Measurements from ENCODE around the gene SUGCT. TPM values are rescaled to one million over a fixed set of nuclear protein-coding genes. Genes with fewer than 3 reads are reported as not detected.

SUGCT gene
- total and polyA plus RNA-seq, 9 of the 15 experiments (the other 6 are each of a cell fraction or from before 2014, with no cell fraction given): 0.58 to 2.5 (median 1.4) TPM

GRCh38 chr7:40876601-40877000 is 741.8 kb downstream of the SUGCT start (continued):
- TF ChIP-seq ZNF431 (CRISPR knock-in tag; IDR thresholded peaks at IDR 0.05) (no peak), GMEB1 (CRISPR knock-in tag; IDR thresholded peaks at IDR 0.05) (no peak), RBM15 (IDR thresholded peaks at IDR 0.05; ENCODE audit: insufficient read depth, low read length) (no peak), SPI1 (IDR thresholded peaks at IDR 0.05; ENCODE audit: borderline replicate concordance, low read depth, low read length) (no peak), ATF2 (CRISPR knock-in tag; IDR thresholded peaks at IDR 0.05) (no peak), LCOR (CRISPR knock-in tag; IDR thresholded peaks at IDR 0.05) (no peak), NFE2L1 (tag; IDR thresholded peaks at IDR 0.05; ENCODE audit: borderline replicate concordance, low read depth) (no peak), XRCC3 (IDR thresholded peaks at IDR 0.05) (no peak), NCOR1 (IDR thresholded peaks at IDR 0.05) (no peak)
- TF ChIP-seq, protein P1, sequence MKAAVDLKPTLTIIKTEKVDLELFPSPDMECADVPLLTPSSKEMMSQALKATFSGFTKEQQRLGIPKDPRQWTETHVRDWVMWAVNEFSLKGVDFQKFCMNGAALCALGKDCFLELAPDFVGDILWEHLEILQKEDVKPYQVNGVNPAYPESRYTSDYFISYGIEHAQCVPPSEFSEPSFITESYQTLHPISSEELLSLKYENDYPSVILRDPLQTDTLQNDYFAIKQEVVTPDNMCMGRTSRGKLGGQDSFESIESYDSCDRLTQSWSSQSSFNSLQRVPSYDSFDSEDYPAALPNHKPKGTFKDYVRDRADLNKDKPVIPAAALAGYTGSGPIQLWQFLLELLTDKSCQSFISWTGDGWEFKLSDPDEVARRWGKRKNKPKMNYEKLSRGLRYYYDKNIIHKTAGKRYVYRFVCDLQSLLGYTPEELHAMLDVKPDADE (conservative IDR thresholded peaks at IDR 0.05; ENCODE audit: control insufficient read depth, low read depth, low read length): no peak
- TF ChIP-seq, protein P2, sequence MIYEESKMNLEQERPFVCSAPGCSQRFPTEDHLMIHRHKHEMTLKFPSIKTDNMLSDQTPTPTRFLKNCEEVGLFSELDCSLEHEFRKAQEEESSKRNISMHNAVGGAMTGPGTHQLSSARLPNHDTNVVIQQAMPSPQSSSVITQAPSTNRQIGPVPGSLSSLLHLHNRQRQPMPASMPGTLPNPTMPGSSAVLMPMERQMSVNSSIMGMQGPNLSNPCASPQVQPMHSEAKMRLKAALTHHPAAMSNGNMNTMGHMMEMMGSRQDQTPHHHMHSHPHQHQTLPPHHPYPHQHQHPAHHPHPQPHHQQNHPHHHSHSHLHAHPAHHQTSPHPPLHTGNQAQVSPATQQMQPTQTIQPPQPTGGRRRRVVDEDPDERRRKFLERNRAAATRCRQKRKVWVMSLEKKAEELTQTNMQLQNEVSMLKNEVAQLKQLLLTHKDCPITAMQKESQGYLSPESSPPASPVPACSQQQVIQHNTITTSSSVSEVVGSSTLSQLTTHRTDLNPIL (CRISPR knock-in tag; IDR thresholded peaks at IDR 0.05): no peak

All from K562 (cell line).